Muscle of back (tissue), 11 donors: ENCODE measurements around the gene DNASE2B. TPM values are rescaled to one million over a fixed set of nuclear protein-coding genes. Genes with fewer than 3 reads are reported as not detected.

Experiments used
- DNase-seq, 3 donors: peaks; one replicate each; pipeline versions ENCODE4 v3.0.0 to v3.0.0-alpha.2; 2013
- polyA plus RNA-seq, 10 donors: library from polyadenylated mRNA; unstranded; fragments of 120-200 nt; gene quantifications; one replicate each; pipeline ENCODE4 v1.2.1, GENCODE V29; 2013; ENCODE audit not compliant: insufficient read length in 10 of 10

The DNASE2B gene
- polyA plus RNA-seq, 10 donors, result 0.12 to 0.21 (median 0.14) TPM; not detected in 5

DNA sequence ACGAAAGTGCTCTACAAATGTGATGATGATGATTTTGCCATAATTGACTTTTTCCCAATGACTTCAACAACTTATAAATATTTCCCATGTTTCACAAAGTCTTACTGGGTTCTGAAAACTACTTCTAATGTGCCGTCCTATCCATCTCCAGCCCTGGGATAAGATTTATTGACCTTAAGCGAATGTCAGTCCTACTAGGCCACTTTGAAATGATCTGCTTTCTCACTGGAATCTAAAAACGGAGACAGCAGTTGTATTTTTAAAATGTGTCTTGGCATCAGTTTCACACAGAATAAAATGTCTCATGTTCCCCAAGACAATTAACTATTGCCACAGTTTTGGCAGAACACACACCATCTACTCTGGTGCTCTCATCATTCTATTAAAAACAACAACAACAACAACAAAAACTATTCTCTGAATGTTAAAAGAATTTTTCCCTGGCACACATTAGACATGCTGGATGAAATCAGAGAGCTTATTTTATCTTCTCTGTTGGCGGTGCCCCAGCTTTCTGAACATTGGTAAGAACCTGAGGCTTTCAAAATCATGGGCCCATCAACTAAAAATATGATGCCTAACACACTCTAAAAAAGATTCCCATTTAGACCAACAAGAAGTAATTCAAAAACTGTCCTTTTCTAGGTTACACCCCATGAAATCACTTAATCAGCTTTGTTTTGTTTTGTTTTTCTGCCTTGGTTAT is 23.1 kb upstream of the DNASE2B start:
- peak in 1 of 3 donors; percentile 71 for DNase-seq

- DNase-seq, result peak in 2 of 3 donors; percentile 67 to 76
Measured at GRCh38 chr1:84376000-84376910, 22.0 kb upstream of the DNASE2B start.

DNA sequence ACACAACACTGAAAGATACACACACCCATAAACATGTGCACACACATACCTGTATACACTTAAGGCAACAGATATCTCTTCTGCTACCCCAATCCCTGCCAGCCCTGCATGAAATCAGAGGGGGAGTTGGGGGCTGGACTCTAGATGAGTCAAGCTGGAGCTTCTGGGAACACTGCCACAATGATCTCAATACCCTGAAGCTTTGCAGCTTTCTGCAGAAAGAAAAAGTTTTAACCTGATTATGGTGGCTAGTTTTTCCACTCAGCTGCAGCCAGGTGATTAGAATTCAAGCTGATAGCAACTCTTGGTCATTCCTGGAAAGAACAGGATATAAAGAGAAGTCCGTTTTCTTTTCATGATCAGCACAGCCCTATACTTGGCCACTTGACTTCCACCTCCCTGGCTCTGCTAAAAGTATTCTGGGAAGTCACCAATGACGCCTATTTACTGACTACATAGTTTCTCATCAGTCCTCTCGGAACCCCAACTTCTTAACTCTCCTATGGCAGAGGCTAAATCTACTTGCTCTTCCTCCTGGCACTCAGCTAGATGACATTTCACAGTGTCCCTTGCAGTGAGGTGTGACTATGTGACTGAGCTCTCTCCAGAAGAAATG is 20.7 kb upstream of the DNASE2B start:
- DNase-seq, result peak; percentile 79 to 92 (median 82)

DNA sequence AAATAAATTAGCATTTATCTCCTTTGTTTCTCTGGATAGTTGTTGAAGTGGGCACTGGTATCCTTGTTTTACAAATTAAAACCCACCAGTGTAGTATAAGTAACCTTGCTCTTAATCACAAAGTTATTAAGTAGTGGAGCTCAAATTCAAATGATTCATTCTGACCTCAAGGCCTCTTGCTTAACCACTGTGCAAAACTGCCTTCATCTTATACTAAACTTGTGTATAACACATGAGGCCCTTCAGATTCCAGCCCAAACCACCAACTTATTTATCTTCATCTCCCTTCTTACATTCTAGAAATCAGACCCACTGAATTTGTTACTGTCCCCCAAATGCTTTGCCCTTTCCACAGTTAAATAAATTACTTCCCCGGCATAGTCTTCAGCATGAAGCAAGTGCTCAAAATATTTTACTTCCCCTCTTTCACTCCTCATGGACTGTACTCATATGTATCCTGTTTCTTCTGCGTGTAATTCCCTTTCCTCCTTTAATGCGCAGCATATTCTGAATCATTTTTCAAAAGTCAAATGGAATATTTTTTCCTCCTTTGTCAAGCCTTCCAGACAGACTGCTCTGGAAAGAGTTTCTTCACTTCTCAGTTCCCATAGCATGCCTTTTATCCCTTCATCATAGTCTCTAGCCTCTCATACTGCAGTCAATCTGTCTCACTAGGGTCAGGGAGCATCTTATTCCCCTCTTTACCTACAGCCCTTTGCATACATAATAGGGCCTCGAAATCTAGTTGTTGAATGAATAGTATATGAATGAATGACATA is 19.0 kb upstream of the DNASE2B start:
- DNase-seq, result peak in 2 of 3 donors; percentile 27 to 32

- DNase-seq, result no peak
Measured at GRCh38 chr1:84379917-84380180, 18.4 kb upstream of the DNASE2B start.

DNA sequence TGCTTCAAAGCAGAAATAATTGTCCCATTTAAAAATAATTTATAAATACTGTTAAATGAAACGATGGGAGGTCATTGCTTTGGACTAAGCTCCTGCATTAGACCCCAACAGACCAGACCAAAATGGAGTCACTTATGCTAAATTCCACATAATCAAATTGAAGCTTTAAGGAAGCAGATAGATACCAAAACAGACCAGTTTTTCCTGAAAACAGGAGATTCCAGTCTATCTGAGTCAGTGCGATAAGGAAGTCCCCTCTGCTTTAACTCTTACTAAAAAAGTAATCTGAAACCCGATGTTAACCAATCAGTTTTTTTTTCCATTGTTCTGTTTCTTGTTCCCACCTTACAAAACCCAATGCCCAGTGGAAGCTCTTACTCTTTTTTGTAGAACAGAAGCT is 16.2 kb upstream of the DNASE2B start:
- no peak for DNase-seq

DNA sequence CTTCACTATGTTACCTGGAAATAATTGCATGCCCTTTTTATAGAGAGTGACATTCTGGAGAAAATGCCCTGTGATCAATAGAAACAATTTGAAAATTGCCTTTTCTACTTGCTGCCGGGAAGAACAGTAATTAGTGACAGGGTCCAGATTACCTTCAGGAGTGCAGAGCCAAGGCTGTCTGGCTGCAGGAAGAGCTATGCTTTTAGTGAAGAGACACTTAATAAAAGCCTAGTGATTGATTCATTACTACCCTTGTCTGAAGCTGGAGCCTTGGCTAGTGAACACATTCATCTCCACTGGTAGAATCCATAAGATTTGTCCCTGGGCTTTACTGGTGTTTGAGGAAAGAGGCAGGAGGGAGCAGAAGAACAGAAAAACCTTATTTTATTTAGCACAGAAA is 12.9 kb upstream of the DNASE2B start:
- no peak for DNase-seq

DNA sequence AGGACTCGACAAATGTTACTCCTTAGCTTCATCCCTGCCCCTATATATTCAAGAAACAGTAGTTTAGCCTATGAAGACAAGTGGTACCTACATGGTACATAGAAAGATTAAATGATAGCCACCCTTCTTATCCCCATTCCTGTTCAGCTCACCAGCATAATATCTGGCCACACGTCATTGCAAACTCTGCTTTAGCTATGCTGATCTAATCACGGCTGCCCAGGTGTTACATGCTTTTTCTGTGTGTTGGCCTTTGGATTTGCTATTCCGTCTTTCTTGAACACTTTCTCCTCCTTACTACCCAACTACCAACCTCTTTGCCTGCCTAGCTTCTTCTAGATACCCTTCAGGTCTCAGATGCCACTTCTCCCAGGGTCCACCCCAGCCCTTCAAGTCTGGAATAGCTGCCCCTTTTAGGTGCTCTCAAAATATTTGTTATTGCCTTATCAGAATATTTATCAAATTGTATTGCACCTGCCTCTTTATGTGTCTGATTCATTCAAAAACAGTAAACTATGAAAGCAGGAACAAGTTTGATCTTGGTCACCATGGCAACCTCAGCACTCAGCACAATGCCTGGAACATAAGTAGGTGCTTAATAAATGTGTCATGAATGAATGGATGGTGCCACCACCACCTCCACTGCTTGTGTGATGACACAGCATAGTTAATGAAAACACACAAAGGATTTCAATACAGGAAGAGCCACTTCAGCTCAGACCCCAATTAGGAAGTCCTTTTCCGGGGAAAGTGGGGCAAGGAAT is 11.4 kb upstream of the DNASE2B start:
- no peak for DNase-seq

DNA sequence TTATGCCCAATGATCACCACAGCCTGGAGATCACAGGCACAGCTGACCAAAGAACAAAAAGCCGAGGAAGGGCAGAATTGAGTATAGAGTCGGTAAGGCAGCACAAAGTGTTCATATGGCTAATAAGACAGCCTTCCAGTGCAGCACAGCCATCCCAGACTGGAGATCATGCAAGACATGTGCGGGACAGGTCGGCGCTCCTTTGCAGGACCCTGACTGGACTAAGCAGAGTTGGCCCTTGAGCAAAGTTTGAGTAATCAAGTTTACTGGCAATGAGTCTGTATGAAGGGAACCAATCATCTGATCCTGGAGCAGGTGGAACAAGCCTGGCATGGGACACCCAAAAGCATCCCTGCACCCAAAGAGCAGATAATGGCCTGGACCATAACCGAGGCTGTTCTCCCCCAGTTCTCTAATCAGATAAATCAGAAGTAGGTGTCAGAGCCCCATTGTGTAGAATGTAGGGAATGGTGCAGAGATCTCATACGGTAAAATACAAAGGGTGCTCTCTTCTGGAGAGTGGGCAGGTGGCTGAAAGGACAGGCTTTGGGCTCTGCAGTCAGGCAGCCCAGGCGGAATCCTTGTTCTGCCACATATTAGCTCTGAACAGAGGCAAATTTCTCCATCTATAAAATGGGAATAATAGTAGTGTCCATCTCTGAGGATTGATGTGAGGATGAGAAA is 10.7 kb upstream of the DNASE2B start:
- no peak for DNase-seq

GRCh38 chr1:84390226-84390625 is 8.1 kb upstream of the DNASE2B start:
- DNase-seq, result no peak

DNA sequence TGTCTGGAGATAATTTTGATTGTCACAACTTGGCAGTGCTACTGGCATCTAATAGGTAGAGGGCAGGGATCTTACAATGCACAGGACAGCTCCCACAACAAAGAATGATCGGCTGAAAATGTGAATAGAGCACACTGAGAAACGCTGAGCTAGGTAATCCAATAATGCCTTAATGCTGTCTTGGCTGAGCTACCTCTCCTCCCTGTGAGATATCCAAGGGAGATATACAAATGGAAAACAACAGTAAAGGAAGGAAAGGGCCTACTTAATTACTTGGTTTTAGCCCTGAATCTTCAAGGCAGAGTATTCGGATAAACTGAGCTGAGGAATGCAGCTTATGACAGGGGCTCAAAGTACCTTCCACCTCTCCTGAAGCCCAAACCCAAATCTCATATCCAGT is 2.9 kb downstream of the DNASE2B start:
- DNase-seq, result no peak

GRCh38 chr1:84402060-84402459 is 3.8 kb downstream of the DNASE2B start:
- DNase-seq, result no peak

GRCh38 chr1:84402501-84402900 is 4.2 kb downstream of the DNASE2B start:
- DNase-seq, result no peak

DNA sequence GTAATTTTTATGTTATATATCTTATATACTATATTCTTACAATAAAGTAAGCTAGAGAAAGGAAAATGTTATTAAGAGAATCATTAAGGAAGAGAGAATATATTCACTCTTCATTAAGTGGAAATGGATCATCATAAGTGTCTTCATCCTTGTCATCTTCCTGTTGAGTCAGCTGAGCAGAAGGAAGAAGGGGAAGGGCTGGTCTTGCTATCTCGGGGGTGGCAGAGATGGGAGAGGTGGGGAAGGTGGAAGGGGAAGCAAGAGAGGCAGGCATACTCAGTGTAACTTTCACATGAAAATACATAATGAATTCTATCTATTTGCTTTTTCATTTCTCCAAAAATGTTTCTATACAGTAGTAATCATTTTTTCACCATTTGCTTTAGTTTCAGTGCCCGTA is 5.1 kb downstream of the DNASE2B start:
- DNase-seq, result no peak

- no peak for DNase-seq
Measured at GRCh38 chr1:84406346-84406861, 8.1 kb downstream of the DNASE2B start.

GRCh38 chr1:84407524-84407923 is 9.2 kb downstream of the DNASE2B start:
- no peak for DNase-seq

- no peak for DNase-seq
Measured at GRCh38 chr1:84407958-84408422, 9.7 kb downstream of the DNASE2B start.

- DNase-seq, result no peak
Measured at GRCh38 chr1:84409888-84410287, 11.6 kb downstream of the DNASE2B start.

- DNase-seq, result no peak
Measured at GRCh38 chr1:84410328-84411095, 12.2 kb downstream of the DNASE2B start.
